ENCODE data around the gene ATP8B1.

The ATP8B1 gene

DNA sequence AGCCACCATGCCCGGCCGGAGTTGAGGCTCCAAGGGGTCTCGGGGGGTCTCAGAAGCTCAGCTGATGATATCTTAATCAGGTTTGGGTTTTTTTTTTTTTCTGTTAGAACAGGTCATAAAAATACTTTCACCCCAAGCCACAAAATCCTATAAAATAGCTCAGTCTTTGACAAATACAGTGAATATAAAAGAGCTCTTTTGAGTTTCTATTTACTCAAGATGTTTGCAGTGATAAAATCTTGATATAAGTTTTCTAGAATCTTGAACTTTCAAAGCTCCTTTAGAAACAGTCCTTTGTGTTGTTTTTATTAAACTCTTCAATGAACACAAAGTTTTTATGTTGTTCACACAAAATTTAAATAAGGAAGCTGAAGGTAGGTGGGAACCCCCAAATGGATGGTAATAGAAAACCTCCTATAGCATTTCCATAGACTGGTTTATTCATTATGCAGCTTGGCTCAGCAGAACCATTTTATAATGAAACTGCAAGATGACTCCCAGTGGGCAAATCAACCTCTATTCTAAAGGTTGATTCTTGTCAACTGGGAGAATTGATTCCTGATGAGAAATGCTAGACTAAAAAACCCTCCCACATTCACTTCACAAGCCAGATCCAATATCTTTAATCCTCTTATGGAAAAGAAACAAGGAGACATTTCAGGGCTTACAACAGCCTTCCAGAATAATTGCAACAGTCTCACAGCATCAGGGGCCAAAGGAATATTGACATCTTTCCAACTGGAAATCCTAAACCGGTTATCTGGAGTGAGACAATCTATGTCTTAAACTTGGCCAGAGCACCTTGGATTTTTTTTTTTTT lies 167.9 kb downstream of the ATP8B1 start:
- DNase-seq (ENCODE audit: low read depth, low spot score), result no peak
- no peak overlapping the region for H3K27ac ChIP-seq

DNA sequence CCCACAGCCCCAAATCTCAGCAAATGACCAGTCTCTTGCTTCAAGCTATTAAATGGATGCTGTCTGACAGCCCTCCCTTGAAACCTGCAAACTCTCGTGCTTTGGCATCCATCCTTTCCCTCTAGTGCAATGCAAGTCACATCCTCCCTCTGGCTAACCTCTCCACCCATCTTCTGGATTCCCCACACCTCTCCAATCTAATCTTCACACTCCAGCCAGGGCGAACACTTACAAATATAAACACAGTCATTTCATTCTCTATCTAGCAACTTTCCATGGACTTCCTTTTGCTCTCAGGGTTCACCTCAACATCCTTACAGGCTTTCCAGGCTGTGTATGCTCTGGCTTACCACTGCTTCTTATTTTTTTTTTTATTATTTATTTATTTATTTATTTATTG lies 171.4 kb downstream of the ATP8B1 start:
- DNase-seq (ENCODE audit: low read depth, low spot score), result no peak
- no peak overlapping the region for H3K27ac ChIP-seq

DNA sequence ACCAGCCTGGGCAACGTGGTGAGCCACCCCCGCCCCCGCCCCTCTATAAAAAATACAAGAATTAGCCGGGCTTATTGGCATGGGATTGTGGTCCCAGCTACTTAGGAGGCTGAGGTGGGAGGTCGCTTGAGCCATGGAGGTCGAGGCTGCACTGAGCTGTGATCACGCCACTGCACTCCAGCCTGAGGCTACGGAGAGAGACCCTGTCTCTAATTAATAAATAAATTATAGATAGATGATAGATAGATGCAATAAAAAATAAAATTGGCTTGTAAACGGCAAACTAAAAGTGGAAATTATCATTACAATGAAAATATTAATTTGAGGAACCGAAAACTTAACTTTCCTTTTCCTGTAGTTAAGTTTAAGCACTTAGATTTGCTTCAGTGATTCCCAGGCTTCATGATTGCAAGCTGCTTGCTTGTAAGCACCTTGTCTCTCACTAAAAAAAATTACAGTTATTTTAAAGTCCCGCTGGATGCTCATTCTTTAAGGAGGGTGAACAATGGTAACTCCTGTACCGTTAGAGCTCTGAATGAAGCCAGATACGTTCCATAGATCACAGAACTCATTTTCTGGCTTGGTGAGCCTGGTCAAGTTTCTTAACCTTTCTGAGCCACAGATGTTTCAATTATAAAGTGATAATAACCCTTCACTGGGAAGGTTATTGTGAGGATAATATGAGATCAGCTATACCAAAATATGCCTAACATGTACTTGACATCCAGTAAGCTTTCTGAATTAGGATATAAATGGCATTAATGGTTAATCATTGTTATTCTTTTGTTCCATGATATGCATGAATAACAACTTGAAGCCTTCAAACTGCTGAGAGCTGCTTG lies 172.1 kb downstream of the ATP8B1 start:
- no peak for DNase-seq (ENCODE audit: low read depth, low spot score)
- H3K27ac ChIP-seq, result peak overlapping the region; percentile 47

DNA sequence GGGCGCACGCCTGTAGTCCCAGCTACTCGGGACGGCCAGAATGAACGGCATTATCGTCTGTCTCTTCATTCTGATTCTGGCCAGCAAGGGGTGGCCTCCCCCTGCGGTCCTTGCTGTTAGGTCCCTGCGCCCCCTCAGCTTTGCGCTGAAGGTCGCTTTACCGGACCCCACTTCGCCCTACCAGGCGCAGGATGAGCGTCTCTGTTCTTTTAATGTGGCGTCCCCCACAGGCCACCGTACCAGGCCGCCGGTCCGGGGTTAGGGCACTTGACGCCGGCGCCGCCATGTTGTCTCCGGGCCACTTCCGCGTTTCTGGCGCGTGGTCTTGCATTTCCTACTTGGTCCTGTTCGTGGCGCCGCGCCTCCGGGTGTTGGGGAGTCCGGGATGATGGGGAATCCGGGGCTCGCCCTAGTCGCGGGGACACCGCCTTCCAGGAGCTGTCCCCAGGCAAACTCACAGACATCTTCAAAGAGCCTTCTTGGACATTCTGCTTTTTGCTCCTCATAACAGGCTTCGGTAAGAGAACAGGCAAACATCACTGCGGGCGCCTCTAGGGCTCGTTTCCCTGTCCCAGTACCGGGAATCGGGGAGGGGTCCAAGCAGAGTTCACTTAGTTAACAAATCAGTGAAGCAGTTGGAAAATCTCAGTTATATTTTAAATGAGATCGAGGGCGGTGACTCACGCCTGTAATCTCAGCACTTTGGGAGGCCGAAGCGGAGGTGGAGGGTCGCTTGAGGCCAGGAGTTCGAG lies 172.9 kb downstream of the ATP8B1 start:
- peak overlapping the region; percentile 47 for H3K27ac ChIP-seq
- DNase-seq (ENCODE audit: low read depth, low spot score), result peak; percentile 72

DNA sequence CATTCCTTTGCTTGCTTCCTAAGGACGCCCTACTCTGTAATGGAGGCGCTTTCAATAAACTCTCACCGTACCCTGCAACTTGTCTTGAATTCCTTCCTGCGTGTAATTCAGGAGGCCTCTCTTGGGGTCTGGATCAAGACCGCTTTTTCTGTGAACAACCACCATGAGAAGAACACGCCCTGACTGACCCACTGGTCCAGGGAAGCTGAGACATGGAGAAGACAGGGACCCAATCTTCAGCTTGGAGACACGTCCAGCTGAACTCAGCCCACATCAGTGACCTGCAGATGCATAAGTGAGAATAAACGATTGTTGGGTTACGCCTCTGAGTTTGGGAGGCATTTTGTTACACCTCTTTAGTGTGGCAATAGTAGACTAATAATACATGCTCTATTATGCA lies 173.7 kb downstream of the ATP8B1 start:
- no peak overlapping the region for H3K27ac ChIP-seq
- DNase-seq (ENCODE audit: low read depth, low spot score), result no peak

DNA sequence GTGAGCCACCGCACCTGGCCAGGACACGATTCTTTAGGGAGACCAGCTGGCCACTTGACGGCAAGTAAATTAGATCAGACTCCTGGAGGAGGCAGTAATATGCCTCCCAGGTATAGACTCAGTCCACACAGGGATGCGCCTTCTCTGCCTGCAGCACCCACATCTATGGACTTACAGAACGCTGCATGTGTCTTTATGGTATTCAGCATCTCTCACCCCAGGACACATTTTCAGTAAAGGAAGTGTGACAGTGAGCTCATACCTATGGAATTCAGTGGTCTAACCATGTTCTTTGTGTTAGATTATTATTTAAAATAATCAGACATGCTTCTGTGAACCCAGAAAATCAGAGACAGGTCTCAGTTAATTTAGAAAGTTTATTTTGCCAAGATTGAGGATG lies 175.6 kb downstream of the ATP8B1 start:
- no peak for DNase-seq (ENCODE audit: low read depth, low spot score)
- H3K27ac ChIP-seq, result no peak overlapping the region

DNA sequence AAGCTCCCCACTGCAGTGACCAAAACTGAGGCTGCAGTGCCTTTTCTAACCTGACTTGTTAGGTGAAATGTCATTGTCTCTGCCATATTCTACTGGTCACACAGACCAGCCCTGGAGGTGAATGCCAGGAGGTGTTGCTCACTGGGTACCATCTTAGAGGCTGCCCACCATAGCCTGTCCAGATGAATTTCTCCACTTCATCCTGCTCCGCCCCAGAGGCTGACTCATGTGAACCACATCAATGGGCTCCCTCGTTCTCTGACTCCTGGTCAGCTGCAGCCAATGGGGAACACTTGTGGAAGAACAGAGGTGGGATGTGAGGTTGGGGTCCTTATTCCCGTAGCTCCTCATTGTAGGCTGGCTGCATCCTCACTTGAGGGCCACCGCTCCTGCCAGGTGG lies 178.1 kb downstream of the ATP8B1 start:
- H3K27ac ChIP-seq, result no peak overlapping the region
- DNase-seq (ENCODE audit: low read depth, low spot score), result no peak

DNA sequence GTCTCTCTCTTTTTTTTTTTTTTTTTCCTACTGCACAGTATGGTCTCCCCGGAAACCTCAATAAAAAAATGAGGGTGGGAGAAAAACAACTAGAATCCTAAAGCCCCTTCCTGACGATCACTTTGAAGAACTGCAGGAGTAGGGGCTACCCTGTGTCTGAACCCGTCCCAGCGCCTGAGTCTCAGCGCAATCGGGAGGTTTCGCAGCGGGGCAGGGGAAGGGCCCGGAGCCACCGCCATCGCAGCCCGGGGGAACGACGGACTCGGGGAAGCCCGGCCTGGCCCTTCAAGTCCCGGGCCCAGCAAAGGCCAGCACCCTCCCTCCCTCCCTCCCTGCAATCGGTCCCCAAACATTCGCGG lies 181.9 kb downstream of the ATP8B1 start:
- peak overlapping the region; percentile 76 for H3K27ac ChIP-seq
- no peak for DNase-seq (ENCODE audit: low read depth, low spot score)

DNA sequence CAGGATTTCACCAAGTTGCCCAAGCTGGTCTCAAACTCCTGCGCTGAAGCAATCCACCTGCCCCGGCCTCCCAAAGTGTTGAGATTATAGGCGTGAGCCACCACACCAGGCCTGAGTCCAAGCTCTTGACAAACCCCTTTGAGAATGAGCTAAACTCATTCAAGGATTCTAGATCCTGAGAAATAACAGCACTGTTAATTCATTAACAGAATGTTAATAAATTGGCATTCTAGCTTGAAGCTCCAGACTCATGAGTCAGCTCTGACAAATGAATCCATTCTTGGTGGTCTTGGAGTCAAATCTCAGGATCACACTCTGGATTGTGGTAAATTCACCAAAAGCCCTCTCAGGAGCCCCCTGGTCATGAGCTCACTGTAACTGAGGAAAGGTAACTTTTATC lies 183.2 kb downstream of the ATP8B1 start:
- no peak for DNase-seq (ENCODE audit: low read depth, low spot score)
- H3K27ac ChIP-seq, result no peak overlapping the region

DNA sequence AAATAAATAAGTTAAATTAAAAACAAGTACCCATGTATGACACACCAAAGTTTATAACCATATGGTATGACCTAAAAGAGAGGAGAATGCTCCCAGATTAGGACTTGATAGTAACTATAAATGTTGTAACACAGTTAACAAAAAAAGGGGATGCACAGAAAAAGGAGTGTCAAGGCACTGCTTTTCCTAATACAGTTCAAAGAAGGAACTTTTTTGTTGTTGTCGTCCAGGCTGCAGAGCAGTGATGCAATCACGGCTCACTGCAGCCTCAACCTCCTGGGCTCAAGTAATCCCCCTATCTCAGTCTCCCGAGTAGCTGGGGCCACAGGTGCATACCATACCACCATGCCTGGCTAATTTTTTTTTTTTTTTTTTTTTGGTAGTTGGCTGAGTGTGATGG lies 184.2 kb downstream of the ATP8B1 start:
- no peak overlapping the region for H3K27ac ChIP-seq
- no peak for DNase-seq (ENCODE audit: low read depth, low spot score)

DNA sequence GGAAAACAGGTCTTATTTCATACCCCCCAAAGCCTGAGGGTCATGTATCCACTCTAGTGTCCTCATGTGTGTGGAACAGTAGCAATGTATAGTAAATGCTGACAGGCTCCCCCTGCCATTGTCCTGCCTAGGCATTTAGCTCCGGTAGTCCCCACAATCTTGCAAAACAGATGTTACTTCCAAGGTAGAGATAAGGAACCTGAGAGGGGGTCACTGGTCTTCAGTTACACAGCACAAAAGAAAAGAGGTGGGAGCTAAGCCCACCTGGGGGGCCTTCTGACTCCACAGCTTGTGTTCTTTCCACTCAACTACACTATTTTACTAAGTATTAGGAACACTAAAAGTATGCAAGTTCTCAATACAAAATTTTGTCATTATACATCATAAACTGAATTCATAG lies 199.2 kb downstream of the ATP8B1 start:
- no peak overlapping the region for H3K27ac ChIP-seq

More for the DNA sequence above, 199.2 kb downstream of the ATP8B1 start:
- DNase-seq (ENCODE audit: low read depth, low spot score), result no peak
